WI38 (cell line): ENCODE measurements around the gene LENG8.

Experiments used
- H3K4me3 ChIP-seq: 2 replicates; pipeline ENCODE4 v1.5.1; 2011; ENCODE audit warnings: low read depth, mild to moderate bottlenecking, control low read depth, low read length
- TF ChIP-seq, protein P1 (sequence below): IDR thresholded peaks from 2 replicates; pipeline ENCODE4 v1.5.1; 2012; ENCODE audit warnings: low read depth, mild to moderate bottlenecking, control low read depth, low read length

The LENG8 gene

DNA sequence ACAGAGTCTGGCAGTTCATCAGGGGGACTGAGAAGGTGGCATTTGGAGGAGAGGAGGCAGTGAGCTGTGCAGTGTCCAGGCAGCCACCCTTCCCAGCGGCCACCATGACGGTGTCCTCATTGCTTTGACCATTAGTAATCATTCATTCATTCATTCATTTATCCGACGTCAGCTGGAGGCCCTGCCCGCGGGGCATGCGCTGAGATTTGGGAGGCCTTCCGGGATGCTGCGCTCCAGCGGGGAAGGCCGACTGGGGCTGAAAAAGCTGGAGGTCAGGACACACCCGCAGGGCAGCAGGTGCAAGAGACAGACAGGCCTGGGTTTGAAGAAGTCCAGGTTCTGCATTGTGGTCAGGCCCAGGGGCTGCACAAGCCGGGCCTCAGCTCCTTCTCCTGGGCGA lies 24.8 kb upstream of the LENG8 start:
- no peak overlapping the region for H3K4me3 ChIP-seq
- TF ChIP-seq, protein P1, sequence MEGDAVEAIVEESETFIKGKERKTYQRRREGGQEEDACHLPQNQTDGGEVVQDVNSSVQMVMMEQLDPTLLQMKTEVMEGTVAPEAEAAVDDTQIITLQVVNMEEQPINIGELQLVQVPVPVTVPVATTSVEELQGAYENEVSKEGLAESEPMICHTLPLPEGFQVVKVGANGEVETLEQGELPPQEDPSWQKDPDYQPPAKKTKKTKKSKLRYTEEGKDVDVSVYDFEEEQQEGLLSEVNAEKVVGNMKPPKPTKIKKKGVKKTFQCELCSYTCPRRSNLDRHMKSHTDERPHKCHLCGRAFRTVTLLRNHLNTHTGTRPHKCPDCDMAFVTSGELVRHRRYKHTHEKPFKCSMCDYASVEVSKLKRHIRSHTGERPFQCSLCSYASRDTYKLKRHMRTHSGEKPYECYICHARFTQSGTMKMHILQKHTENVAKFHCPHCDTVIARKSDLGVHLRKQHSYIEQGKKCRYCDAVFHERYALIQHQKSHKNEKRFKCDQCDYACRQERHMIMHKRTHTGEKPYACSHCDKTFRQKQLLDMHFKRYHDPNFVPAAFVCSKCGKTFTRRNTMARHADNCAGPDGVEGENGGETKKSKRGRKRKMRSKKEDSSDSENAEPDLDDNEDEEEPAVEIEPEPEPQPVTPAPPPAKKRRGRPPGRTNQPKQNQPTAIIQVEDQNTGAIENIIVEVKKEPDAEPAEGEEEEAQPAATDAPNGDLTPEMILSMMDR, result no peak

GRCh38 chr19:54424660-54425381 lies 24.2 kb upstream of the LENG8 start:
- no peak overlapping the region for H3K4me3 ChIP-seq
- TF ChIP-seq, protein P1, result no peak

DNA sequence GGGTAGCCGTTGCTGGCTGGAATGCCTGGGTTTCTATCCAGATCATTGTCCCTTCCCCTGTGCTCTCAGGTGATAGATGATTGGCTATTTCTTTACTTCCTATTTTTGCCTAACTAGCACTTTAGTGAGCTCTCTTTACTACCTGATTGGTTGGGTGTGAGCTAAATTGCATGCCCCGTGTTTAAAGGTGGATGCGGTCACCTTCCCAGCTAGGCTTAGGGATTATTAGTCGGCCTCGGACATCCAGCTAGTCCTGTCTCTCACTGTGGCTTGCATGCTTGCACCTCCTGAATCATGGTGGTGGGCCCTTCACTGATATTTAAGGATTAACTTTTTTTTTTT lies 23.6 kb upstream of the LENG8 start:
- H3K4me3 ChIP-seq, result no peak overlapping the region
- TF ChIP-seq, protein P1, result no peak

DNA sequence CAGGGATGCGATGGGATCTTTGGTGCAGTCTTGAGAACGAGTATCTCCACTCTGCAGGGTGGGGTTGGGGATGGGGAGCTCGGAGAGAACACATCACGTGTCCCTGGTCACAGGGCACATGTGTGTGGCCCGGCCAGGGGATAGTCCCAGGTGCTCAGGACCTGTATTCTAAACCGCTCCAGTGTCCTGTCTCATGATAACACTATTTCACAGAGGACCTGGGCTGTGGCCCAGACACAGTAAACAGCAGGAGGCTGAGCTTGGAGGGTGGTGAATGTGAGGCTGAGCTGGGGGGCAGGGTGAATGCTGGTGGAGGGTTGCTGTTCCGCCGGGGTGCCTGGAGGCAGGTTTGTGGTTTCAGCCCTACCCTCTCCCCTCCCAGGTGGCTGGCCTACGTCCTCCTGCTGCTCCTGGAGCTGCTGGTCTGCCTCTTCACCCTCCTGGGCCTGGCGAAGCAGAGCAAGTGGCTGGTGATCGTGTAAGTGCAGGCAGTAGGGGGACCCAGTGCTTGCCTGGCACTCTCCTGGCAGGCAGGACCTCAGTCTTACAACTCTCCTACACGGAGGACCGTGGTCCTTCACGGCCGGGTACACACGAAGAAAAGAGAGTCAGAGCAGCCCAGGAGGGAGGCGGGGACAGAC lies 22.6 kb upstream of the LENG8 start:
- TF ChIP-seq, protein P1, result no peak
- no peak overlapping the region for H3K4me3 ChIP-seq

DNA sequence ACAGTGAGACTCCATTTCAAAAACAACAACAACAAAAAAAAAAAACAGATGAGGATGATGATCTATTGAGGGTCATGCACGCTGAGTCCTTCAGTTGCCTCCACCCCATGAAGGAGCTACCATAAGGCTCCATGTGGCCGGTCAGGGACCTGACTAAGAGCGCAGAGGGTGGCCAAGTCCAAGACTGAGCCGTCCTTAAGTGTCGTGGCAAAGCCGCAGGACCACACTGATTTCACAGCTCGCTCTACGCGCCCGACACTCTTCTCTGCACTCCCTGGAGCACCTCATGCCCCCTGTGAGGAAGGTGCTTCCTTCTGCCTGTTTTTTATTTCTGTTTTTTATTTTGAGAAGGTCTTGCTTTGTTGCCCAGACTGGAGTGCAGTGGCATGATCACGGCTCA lies 21.4 kb upstream of the LENG8 start:
- TF ChIP-seq, protein P1, result no peak
- H3K4me3 ChIP-seq, result no peak overlapping the region

DNA sequence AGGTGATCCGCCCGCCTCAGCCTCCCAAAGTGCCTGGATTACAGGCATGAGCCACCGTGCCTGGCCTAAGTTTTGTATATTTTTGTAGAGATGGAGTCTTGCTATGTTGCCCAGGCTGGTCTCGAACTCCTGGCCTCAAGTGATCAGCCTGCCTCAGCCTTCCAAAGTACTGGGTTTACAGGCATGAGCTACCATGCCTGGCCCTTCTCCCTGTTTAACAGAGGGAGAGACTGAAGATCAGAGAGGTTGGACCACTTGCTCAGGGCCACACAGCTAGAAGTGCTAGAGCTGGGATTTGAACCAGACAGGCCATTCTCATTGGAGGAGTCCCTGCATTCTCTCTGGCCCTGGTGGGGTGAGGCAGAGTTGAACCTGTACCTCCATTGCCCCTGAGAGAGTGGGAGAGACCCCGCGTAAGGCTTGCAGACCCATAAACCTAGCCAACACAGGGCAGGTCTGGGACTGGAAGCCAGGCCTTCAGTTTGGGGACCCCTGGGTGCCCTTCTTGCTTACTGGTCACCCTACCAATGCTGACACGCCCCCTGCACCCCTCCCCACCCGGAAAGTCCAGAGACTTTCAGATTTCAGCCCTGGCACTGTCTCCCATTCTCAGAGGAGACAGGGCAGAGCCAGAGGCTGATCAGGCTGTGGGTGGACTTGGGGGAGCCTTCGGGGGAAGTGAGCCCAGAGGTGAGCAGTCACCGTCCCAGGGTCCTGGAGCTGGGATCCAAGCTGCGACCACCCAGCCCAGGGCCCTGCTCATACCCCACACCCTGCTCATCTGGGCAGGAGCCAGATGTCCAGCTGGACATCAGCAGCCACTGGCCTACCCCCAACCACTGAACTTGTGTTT lies 20.4 kb upstream of the LENG8 start:
- no peak overlapping the region for H3K4me3 ChIP-seq
- TF ChIP-seq, protein P1, result no peak

GRCh38 chr19:54429176-54429495 lies 19.9 kb upstream of the LENG8 start:
- no peak overlapping the region for H3K4me3 ChIP-seq
- TF ChIP-seq, protein P1, result no peak
